HL-60 (cell line): ENCODE data around the gene PCED1B.

Source experiments
- CTCF ChIP-seq: IDR thresholded peaks from one replicate; pipeline ENCODE4 v1.5.1; 2011; ENCODE audit warnings: low read length, control low read depth, inconsistent platforms; ENCODE audit not compliant: insufficient read depth
- GABPA ChIP-seq: IDR thresholded peaks from 2 replicates; pipeline ENCODE4 v1.6.1; 2012; ENCODE audit warnings: low read depth
- POLR2AphosphoS5 ChIP-seq: IDR thresholded peaks from 2 replicates; pipeline ENCODE4 v1.6.1; 2012; ENCODE audit warnings: low read depth
- REST ChIP-seq: IDR thresholded peaks from 2 replicates; pipeline ENCODE4 v1.6.1; 2012; ENCODE audit warnings: low read depth; ENCODE audit not compliant: insufficient replicate concordance
- SPI1 ChIP-seq: IDR thresholded peaks from 2 replicates; pipeline ENCODE4 v1.6.1; 2012; ENCODE audit warnings: low read depth, mild to moderate bottlenecking, borderline replicate concordance

GRCh38 chr12:47085815-47086252 lies 6.4 kb downstream of the PCED1B start:
- TF ChIP-seq CTCF (no peak), POLR2AphosphoS5 (no peak), REST (no peak), GABPA (no peak), SPI1 (no peak; the same call in 1 of the 2 replicates)
